GM19023 (cell line): Measurements from ENCODE around the gene CCDC30.
"Not testable (repeated sequence)": the region's sequence is repeated elsewhere in the genome, so short reads cannot be mapped to it uniquely, and the experiment has no call there.

ENCODE experiments used
- ATAC-seq: cut with Tn5 transposase; IDR thresholded peaks from one replicate; pipeline ENCODE4 v1.9.1; 2021; ENCODE audit warnings: mild to moderate bottlenecking, moderate library complexity; ENCODE audit not compliant: unreplicated experiment

The CCDC30 gene

GRCh38 chr1:42450061-42450460 lies 13.0 kb upstream of the CCDC30 start:
- ATAC-seq, result no peak

GRCh38 chr1:42453386-42453785 lies 9.7 kb upstream of the CCDC30 start:
- no peak for ATAC-seq

- ATAC-seq, result no peak
Measured at GRCh38 chr1:42454403-42454802, 8.7 kb upstream of the CCDC30 start.

GRCh38 chr1:42456010-42456753 lies 6.9 kb upstream of the CCDC30 start, which contains the start of the genes PPCS and ZMYND12:
PPCS (plus strand) TSS chr1:42456543; CDS start chr1:42456566, 23 bp downstream.
ZMYND12 (minus strand) TSS chr1:42456022; CDS start chr1:42455997, 25 bp downstream.
- peak; percentile 89 for ATAC-seq

- ATAC-seq, result peak; percentile 53
Measured at GRCh38 chr1:42456754-42457089, 6.4 kb upstream of the CCDC30 start.

- ATAC-seq, result no peak
Measured at GRCh38 chr1:42461196-42461595, 1.9 kb upstream of the CCDC30 start.

GRCh38 chr1:42463921-42464320 lies 835 bp downstream of the CCDC30 start:
- ATAC-seq, result no peak

- ATAC-seq, result no peak
Measured at GRCh38 chr1:42466030-42466429, 2.9 kb downstream of the CCDC30 start.

GRCh38 chr1:42469727-42470126 lies 6.6 kb downstream of the CCDC30 start:
- ATAC-seq, result no peak

- ATAC-seq, result no peak
Measured at GRCh38 chr1:42476605-42477004, 13.5 kb downstream of the CCDC30 start.

GRCh38 chr1:42477354-42477753 lies 14.3 kb downstream of the CCDC30 start:
- not testable (repeated sequence) for ATAC-seq

GRCh38 chr1:42477775-42478174 lies 14.7 kb downstream of the CCDC30 start:
- ATAC-seq, result no peak

GRCh38 chr1:42479621-42480020 lies 16.5 kb downstream of the CCDC30 start:
- no peak for ATAC-seq

GRCh38 chr1:42480921-42481320 lies 17.8 kb downstream of the CCDC30 start:
- ATAC-seq, result no peak

GRCh38 chr1:42482635-42483153 lies 19.6 kb downstream of the CCDC30 start:
- ATAC-seq, result no peak

- ATAC-seq, result no peak
Measured at GRCh38 chr1:42484382-42484781, 21.3 kb downstream of the CCDC30 start.

- no peak for ATAC-seq
Measured at GRCh38 chr1:42490237-42490636, 27.2 kb downstream of the CCDC30 start.

GRCh38 chr1:42502031-42502430 lies 38.9 kb downstream of the CCDC30 start:
- not testable (repeated sequence) for ATAC-seq

GRCh38 chr1:42504535-42505128 lies 41.5 kb downstream of the CCDC30 start:
- no peak for ATAC-seq

GRCh38 chr1:42506576-42506975 lies 43.5 kb downstream of the CCDC30 start:
- ATAC-seq, result no peak

- ATAC-seq, result not testable (repeated sequence)
Measured at GRCh38 chr1:42511581-42512155, 48.6 kb downstream of the CCDC30 start.

GRCh38 chr1:42518908-42519307 lies 55.8 kb downstream of the CCDC30 start:
- no peak for ATAC-seq
